ENCODE measurements around the gene IFI6. TPM values are rescaled to one million over a fixed set of nuclear protein-coding genes. Genes with fewer than 3 reads are reported as not detected.
A peak's percentile ranks its signal among the peaks of the same experiment; 100 is the strongest.

Gene IFI6
- total and polyA plus RNA-seq, 2 of the 13 experiments (the other 11 are each of a cell fraction or from before 2014, with no cell fraction given) = 12.9 to 13.2 TPM

DNA sequence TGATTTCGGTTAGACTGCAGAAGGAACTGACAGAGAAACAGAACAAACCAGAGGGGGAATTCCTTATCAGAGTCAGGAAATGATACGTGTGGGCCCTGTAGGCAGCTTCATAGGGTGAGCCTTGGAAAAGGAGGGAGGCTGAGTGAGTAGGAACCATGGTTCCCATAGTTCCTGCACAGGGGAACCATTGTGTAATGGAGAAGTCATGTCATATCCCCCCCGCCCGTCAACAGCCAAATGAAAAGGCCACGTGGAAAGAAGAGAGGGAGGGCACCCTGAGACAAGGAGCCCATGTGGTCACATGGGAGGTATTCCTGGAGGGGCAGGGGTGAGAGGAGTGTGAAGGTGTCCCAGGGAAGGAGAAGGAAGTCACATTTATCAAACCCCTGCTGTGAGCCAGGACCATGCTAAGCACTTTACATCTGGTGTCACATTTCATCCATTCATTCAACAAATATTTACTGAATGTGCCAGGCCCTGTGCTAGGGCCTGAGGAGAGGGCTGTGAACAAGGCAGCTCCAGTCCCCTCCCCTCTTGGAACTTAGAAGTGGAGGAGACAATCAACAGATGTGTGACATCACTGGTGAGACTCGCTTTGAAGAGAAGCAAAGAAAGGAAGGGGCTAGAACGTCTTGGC is 21.3 kb downstream of the IFI6 start (continued):
- TF ChIP-seq MEIS2 (CRISPR knock-in tag; IDR thresholded peaks at IDR 0.05) (no peak), GATAD2A (CRISPR knock-in tag; IDR thresholded peaks at IDR 0.05) (0 out of 2 replicates have a peak, but pooled peaks have one; percentile 44), ZNF207 (IDR thresholded peaks at IDR 0.05; ENCODE audit: borderline replicate concordance) (no peak), ZNF546 (CRISPR knock-in tag; conservative IDR thresholded peaks at IDR 0.05) (no peak), ZNF790 (CRISPR knock-in tag; IDR thresholded peaks at IDR 0.05; ENCODE audit: borderline replicate concordance) (no peak), TGIF2 (CRISPR knock-in tag; IDR thresholded peaks at IDR 0.05) (0 out of 2 replicates have a peak, but pooled peaks have one; percentile 30), NCOA5 (CRISPR knock-in tag; IDR thresholded peaks at IDR 0.05) (no peak), FOXA3 (CRISPR knock-in tag; IDR thresholded peaks at IDR 0.05) (no peak), SIX4 (CRISPR knock-in tag; IDR thresholded peaks at IDR 0.05) (peak; percentile 94), CAMTA2 (CRISPR knock-in tag; IDR thresholded peaks at IDR 0.05; ENCODE audit: borderline replicate concordance) (no peak), NR2C2 (CRISPR knock-in tag; IDR thresholded peaks at IDR 0.05; ENCODE audit: borderline replicate concordance) (no peak), NPAS2 (CRISPR knock-in tag; IDR thresholded peaks at IDR 0.05; ENCODE audit: borderline replicate concordance) (no peak), ZNF644 (CRISPR knock-in tag; IDR thresholded peaks at IDR 0.05; ENCODE audit: low read depth) (0 out of 2 replicates have a peak, but pooled peaks have one; percentile 19), NONO (IDR thresholded peaks at IDR 0.05) (no peak), NONO (CRISPR knock-in tag; conservative IDR thresholded peaks at IDR 0.05) (no peak), ARNTL (CRISPR knock-in tag; IDR thresholded peaks at IDR 0.05) (no peak), IKZF4 (CRISPR knock-in tag; IDR thresholded peaks at IDR 0.05; ENCODE audit: borderline replicate concordance, low read depth, not compliant biosample characterization) (no peak), KAT8 (CRISPR knock-in tag; IDR thresholded peaks at IDR 0.05) (no peak), NCOA1 (CRISPR knock-in tag; IDR thresholded peaks at IDR 0.05) (no peak), IRX3 (CRISPR knock-in tag; IDR thresholded peaks at IDR 0.05; ENCODE audit: borderline replicate concordance, low read depth) (no peak), ZSCAN9 (CRISPR knock-in tag; IDR thresholded peaks at IDR 0.05; ENCODE audit: borderline replicate concordance) (no peak)
- TF ChIP-seq, protein P1, sequence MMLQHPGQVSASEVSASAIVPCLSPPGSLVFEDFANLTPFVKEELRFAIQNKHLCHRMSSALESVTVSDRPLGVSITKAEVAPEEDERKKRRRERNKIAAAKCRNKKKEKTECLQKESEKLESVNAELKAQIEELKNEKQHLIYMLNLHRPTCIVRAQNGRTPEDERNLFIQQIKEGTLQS (CRISPR knock-in tag; IDR thresholded peaks at IDR 0.05) = no peak
- TF ChIP-seq, protein P2, sequence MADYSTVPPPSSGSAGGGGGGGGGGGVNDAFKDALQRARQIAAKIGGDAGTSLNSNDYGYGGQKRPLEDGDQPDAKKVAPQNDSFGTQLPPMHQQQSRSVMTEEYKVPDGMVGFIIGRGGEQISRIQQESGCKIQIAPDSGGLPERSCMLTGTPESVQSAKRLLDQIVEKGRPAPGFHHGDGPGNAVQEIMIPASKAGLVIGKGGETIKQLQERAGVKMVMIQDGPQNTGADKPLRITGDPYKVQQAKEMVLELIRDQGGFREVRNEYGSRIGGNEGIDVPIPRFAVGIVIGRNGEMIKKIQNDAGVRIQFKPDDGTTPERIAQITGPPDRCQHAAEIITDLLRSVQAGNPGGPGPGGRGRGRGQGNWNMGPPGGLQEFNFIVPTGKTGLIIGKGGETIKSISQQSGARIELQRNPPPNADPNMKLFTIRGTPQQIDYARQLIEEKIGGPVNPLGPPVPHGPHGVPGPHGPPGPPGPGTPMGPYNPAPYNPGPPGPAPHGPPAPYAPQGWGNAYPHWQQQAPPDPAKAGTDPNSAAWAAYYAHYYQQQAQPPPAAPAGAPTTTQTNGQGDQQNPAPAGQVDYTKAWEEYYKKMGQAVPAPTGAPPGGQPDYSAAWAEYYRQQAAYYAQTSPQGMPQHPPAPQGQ (CRISPR knock-in tag; IDR thresholded peaks at IDR 0.05; ENCODE audit: borderline replicate concordance) = no peak
- TF ChIP-seq, protein P3, sequence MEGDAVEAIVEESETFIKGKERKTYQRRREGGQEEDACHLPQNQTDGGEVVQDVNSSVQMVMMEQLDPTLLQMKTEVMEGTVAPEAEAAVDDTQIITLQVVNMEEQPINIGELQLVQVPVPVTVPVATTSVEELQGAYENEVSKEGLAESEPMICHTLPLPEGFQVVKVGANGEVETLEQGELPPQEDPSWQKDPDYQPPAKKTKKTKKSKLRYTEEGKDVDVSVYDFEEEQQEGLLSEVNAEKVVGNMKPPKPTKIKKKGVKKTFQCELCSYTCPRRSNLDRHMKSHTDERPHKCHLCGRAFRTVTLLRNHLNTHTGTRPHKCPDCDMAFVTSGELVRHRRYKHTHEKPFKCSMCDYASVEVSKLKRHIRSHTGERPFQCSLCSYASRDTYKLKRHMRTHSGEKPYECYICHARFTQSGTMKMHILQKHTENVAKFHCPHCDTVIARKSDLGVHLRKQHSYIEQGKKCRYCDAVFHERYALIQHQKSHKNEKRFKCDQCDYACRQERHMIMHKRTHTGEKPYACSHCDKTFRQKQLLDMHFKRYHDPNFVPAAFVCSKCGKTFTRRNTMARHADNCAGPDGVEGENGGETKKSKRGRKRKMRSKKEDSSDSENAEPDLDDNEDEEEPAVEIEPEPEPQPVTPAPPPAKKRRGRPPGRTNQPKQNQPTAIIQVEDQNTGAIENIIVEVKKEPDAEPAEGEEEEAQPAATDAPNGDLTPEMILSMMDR (CRISPR knock-in tag; IDR thresholded peaks at IDR 0.05) = no peak
- TF ChIP-seq, protein P4, sequence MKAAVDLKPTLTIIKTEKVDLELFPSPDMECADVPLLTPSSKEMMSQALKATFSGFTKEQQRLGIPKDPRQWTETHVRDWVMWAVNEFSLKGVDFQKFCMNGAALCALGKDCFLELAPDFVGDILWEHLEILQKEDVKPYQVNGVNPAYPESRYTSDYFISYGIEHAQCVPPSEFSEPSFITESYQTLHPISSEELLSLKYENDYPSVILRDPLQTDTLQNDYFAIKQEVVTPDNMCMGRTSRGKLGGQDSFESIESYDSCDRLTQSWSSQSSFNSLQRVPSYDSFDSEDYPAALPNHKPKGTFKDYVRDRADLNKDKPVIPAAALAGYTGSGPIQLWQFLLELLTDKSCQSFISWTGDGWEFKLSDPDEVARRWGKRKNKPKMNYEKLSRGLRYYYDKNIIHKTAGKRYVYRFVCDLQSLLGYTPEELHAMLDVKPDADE (CRISPR knock-in tag; IDR thresholded peaks at IDR 0.05) = no peak
- TF ChIP-seq, protein P5, sequence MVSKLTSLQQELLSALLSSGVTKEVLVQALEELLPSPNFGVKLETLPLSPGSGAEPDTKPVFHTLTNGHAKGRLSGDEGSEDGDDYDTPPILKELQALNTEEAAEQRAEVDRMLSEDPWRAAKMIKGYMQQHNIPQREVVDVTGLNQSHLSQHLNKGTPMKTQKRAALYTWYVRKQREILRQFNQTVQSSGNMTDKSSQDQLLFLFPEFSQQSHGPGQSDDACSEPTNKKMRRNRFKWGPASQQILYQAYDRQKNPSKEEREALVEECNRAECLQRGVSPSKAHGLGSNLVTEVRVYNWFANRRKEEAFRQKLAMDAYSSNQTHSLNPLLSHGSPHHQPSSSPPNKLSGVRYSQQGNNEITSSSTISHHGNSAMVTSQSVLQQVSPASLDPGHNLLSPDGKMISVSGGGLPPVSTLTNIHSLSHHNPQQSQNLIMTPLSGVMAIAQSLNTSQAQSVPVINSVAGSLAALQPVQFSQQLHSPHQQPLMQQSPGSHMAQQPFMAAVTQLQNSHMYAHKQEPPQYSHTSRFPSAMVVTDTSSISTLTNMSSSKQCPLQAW (CRISPR knock-in tag; IDR thresholded peaks at IDR 0.05) = no peak
